Cardiac muscle cell (in vitro differentiated cells and primary cell): ENCODE results near the gene MPZ. TPM values are rescaled to one million over a fixed set of nuclear protein-coding genes. Genes with fewer than 3 reads are reported as not detected.

ENCODE experiments used
- DNase-seq, 2 donors: peaks; one replicate each; pipeline versions ENCODE4 v3.0.0 to v3.0.0-alpha.2; 2010 to 2017; ENCODE audit warnings: low read depth in 1 of 2, low spot score in 1 of 2
- H3K27ac ChIP-seq: fragments of 200-600 bp; sonication (generic); 2 replicates; pipeline ENCODE4 v1.5.1; 2016
- H3K27me3 ChIP-seq: fragments of 200-600 bp; sonication (generic); 2 replicates; pipeline ENCODE4 v1.6.0; 2016; ENCODE audit warnings: control low read depth
- H3K36me3 ChIP-seq: fragments of 200-600 bp; sonication (generic); 2 replicates; pipeline ENCODE4 v1.5.1; 2016; ENCODE audit warnings: control low read depth
- H3K4me1 ChIP-seq: fragments of 200-600 bp; sonication (generic); 2 replicates; pipeline ENCODE4 v1.8.1; 2017; ENCODE audit warnings: low read depth, mild to moderate bottlenecking, mixed run types
- H3K4me3 ChIP-seq: fragments of 200-600 bp; sonication (generic); 2 replicates; pipeline ENCODE4 v1.5.1; 2016; ENCODE audit warnings: mild to moderate bottlenecking
- H3K9me3 ChIP-seq: fragments of 200-600 bp; sonication (generic); 2 replicates; pipeline ENCODE4 v1.5.1; 2017; ENCODE audit warnings: low read depth, mild to moderate bottlenecking, control low read depth
- polyA plus RNA-seq: library from polyadenylated mRNA; unstranded; fragments of >200 nt; fragmentation: Nextera tagmentation; extraction: Ambion mirVana; gene quantifications from 2 replicates; pipeline ENCODE4 v1.2.1, GENCODE V29; 2016
- total RNA-seq: library from RNA; depleted of rRNA; stranded (reverse); fragments of >200 nt; gene quantifications from 2 replicates; pipeline ENCODE4 v1.2.3, GENCODE V29; 2016
- TF ChIP-seq, protein P1 (sequence below): IDR thresholded peaks from 2 replicates; pipeline ENCODE4 v1.5.1; 2012; ENCODE audit warnings: low read depth, mild to moderate bottlenecking, low read length

The MPZ gene
- total and polyA plus RNA-seq, 2 experiments from 2014 or later = 0.48 to 0.77 TPM

DNA sequence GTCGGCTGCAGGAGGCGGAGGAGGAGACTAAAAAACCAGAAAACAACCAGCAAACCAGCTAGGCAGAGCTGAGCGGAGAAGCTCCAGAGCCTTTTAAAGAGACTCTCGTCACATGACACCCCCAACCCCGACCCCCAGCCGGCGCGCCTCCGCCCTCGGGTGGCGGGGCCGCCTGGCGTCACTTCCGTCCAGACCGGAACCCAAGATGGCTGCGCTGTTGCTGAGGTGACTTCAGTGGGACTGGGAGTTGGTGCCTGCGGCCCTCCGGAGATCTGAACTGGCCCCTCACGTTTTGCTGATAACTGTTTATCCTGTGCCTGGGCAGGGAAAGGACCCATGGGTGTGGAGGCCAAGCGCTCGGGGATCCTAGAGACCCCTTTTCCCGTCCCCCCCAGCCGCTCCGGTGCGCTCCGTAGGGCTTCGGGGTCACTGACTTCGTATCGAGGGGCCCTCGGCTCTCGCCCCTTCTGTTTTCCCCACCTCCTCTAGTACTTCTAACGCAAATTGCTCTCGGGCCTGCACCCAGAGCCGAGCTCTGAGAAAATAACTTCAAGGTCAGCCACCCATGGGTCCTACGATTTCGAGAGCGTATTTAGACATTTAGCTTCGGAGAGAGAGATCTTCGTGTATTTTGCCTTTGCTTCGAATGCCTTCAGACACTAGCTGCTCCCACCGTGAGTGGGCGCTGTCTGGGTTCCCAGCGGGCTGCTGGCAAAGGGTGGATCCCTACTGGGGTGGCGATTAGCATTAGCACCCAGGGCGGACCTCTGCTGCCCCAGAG, 4.6 kb upstream of the MPZ start, which contains the start of gene SDHC:
SDHC (plus strand) TSS at position 181 of the 781 bp plus-strand sequence; CDS start at position 206, 25 bp downstream.
- peak; percentile 95 for DNase-seq

DNA sequence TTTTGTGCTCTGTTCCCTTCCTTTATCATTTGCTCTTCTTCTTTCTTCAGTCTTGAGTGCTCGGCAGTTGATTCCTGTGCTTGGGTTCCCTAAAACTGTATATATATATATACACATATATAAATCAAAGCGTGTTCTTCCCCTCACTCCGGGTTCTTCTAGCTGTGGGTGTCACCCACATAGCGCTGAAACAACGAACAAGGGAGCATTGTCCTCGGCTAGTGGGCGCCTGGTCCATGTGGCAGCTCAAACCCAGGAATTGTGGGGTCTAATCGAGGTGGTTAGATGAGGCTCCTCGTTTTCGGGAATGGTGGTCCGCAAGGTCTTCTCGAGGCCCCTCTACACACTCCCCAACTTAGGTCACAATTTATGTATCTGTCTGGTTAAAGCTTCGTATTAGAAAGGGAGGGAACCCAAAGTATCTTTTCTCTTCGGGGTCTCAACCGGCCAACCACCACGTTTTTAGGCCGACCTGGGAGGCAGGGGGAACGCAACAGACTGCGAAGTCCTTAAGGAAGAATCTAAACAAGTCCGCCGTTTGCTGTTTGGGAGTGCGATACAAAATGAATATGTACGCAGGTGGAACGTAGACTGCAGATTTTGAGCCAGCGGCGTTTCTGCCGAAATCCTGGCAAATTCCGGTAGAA, 3.9 kb upstream of the MPZ start:
- H3K9me3 ChIP-seq = no peaks in the 10 kb centered on the region
- peak overlapping the region; percentile 96 for H3K27ac ChIP-seq
- H3K27me3 ChIP-seq = no peaks in the 10 kb centered on the region
- H3K4me1 ChIP-seq = peaks cover 5% of the 10 kb centered on the region
- TF ChIP-seq, protein P1, sequence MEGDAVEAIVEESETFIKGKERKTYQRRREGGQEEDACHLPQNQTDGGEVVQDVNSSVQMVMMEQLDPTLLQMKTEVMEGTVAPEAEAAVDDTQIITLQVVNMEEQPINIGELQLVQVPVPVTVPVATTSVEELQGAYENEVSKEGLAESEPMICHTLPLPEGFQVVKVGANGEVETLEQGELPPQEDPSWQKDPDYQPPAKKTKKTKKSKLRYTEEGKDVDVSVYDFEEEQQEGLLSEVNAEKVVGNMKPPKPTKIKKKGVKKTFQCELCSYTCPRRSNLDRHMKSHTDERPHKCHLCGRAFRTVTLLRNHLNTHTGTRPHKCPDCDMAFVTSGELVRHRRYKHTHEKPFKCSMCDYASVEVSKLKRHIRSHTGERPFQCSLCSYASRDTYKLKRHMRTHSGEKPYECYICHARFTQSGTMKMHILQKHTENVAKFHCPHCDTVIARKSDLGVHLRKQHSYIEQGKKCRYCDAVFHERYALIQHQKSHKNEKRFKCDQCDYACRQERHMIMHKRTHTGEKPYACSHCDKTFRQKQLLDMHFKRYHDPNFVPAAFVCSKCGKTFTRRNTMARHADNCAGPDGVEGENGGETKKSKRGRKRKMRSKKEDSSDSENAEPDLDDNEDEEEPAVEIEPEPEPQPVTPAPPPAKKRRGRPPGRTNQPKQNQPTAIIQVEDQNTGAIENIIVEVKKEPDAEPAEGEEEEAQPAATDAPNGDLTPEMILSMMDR = no peak
- H3K36me3 ChIP-seq = peaks cover under 1% of the 10 kb centered on the region
- H3K4me3 ChIP-seq = peak overlapping the region; percentile 54
- DNase-seq = no peak

More for the DNA sequence above, 4.6 kb upstream of the MPZ start, which contains the start of gene SDHC:
- TF ChIP-seq, protein P1 = peak; percentile 51
- Histone ChIP-seq H3K4me3 (peak within 1 kb of the TSS; percentile 54), H3K27me3 (no peaks in the 10 kb centered on the region), H3K36me3 (peaks cover 3% of the 10 kb centered on the region), H3K4me1 (peaks cover 5% of the 10 kb centered on the region), H3K27ac (peak within 1 kb of the TSS; percentile 96), H3K9me3 (no peaks in the 10 kb centered on the region)

DNA sequence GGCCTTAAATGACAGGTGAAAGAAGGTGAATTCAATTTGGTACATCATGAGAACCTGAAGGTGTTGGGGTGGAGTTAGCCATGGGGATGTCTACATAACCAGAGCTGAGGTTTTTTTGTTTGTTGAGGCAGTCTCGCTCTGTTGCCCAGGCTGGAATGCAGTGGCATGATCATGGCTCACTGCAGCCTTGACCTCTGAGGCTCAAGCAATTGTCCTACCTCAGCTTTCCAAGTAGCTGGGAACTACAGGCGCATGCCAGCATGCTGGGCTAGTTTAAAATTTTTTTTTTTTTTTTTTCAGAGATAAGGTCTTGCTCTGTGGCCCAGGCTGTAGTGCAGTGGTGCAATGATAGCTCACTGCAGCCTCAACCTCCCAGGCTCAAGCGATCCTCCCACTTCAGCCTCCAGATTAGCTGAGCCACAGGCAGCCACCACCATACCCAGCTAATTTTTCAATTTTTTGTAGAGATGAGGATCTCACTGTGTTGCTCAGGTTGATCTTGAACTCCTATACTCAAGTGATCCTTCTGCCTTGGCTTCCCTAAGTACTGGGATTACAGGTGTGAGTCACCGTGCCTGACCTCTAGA, 1.9 kb upstream of the MPZ start:
- TF ChIP-seq, protein P1 = no peak

DNA sequence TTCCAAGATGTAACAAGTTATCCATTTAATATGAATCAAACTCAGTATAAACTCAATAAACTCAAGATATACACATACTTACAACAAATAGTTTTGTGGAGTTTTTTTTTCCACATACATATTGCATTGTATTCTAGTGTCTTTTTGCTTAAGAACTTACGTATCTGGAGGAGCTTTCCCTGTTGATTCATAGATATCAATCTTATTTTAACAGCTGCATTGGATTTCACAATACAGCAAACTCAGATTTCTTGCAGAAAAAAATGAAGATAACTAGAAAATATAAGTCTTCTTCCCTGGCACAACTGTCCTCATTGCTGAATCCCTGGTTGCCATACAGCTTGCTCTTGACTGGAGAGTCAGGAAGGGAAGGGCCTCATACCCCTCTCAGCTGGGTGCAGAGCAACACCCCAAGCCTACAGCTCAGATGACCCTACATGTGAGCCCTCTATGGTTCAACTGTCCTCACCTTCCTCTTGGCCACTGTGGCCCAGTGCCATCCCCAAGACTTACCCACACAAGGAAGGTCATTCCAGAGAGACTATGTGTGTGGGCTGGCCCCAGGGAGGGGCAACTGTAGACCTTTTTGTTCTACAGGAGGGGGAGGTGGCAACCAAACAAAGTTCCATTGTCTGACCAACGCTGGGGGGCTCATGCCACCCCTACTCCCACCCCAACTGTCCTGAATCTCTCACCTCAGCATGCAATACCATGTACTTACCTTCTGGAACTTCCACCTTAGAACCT, 1.7 kb downstream of the MPZ start:
- no peak overlapping the region for H3K27ac ChIP-seq
- no peak overlapping the region for H3K4me3 ChIP-seq
- H3K36me3 ChIP-seq = no peaks in the 10 kb centered on the region
- peaks cover 10% of the 10 kb centered on the region for H3K4me1 ChIP-seq
- H3K9me3 ChIP-seq = no peaks in the 10 kb centered on the region
- peak in 1 of 2 donors; percentile 18 for DNase-seq
- H3K27me3 ChIP-seq = no peaks in the 10 kb centered on the region
- TF ChIP-seq, protein P1 = no peak

More for the DNA sequence above, 1.9 kb upstream of the MPZ start:
- Histone ChIP-seq H3K4me1 (peaks cover 5% of the 10 kb centered on the region), H3K36me3 (no peaks in the 10 kb centered on the region), H3K9me3 (no peaks in the 10 kb centered on the region), H3K27me3 (no peaks in the 10 kb centered on the region), H3K4me3 (no peak overlapping the region), H3K27ac (no peak overlapping the region)
- DNase-seq = no peak

DNA sequence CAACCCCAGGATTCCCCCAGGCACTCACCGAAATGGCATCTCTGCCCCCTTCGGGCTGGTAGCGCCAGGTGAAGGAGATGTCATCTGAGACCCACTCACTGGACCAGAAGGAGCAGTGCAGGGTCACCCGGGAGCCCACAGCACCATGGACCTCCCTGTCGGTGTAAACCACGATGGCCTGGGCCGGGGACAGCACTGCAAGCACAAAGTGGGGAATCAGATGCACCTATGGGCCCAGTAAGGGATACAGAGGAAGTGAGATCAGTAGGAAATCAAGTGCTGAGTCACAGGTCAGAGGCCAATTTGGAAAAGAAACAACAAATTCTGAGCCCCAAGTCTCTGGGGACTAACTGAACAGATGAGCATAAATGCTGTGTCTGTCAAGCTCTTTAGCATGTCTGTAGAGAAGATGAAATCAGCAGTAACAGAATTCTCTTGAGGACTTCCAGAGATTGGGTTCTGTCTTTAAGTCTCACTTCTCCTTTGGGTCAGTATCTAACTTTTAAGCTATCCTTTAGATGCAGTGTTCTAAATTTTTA, 2.5 kb downstream of the MPZ start:
- H3K36me3 ChIP-seq = no peaks in the 10 kb centered on the region
- TF ChIP-seq, protein P1 = no peak
- no peak overlapping the region for H3K4me3 ChIP-seq
- peak in 1 of 2 donors; percentile 42 for DNase-seq
- no peaks in the 10 kb centered on the region for H3K9me3 ChIP-seq
- H3K27me3 ChIP-seq = no peaks in the 10 kb centered on the region
- H3K27ac ChIP-seq = no peak overlapping the region
- H3K4me1 ChIP-seq = peaks cover 10% of the 10 kb centered on the region
